Cardiac septum (tissue), 1 donor: ENCODE measurements around the gene MEDAG. TPM values are rescaled to one million over a fixed set of nuclear protein-coding genes. Genes with fewer than 3 reads are reported as not detected.

ENCODE experiments used
- DNase-seq: peaks from one replicate; pipeline ENCODE4 v3.0.0-alpha.2; 2020; ENCODE audit warnings: low spot score
- intact Hi-C: fragments of 100-400 bp; cut with DNase I; formaldehyde crosslinking; loops from one replicate; pipeline ENCODE4 v1.14.0; 2022
- total RNA-seq: library from RNA; stranded (reverse); fragmentation: NEBNext Ultra II Directional; extraction: Animal tissue kit (Norgen Biotek cat#: 25700); gene quantifications from one replicate; pipeline ENCODE4 v1.2.1, GENCODE V29; 2021
- donor health status: DM: no; HTN: no; CAD: no.

The MEDAG gene
- total RNA-seq, 1 donor from 2014 or later = 11.7 TPM

DNA sequence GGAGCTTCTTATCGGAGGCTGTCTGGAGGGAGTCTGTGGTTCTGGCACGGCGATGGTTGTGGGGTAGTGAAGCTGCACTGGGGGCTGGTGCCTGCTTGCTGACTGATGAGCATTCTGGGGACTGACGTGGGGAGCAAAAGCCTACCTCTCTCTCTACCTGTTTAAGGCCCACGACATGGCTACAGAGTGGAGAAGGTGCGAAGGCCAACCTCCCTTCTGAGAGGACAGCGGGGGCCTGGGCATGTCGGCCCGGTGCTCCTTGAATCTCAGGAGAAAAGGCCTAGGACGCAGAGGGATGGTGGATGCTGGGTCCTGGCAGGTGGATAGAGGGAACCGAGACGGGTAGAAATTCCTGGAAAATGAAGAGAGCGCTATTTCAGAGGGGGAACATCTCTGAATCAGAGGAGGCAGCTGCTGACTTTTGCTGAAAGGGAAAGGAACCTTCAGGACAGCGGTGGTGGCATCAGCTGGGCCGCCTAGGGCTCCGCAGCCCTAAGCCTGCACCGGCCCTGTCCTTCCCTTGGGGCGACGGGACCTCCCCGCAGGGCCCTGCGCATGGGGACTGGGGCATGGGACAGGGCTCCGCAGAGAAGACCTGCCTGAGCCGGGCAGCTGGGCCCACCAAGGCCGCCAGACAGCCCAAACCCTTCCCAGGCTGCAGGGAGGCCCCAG, 35.0 kb upstream of the MEDAG start:
- DNase-seq = no peak
- intact Hi-C loops = no loop called here

DNA sequence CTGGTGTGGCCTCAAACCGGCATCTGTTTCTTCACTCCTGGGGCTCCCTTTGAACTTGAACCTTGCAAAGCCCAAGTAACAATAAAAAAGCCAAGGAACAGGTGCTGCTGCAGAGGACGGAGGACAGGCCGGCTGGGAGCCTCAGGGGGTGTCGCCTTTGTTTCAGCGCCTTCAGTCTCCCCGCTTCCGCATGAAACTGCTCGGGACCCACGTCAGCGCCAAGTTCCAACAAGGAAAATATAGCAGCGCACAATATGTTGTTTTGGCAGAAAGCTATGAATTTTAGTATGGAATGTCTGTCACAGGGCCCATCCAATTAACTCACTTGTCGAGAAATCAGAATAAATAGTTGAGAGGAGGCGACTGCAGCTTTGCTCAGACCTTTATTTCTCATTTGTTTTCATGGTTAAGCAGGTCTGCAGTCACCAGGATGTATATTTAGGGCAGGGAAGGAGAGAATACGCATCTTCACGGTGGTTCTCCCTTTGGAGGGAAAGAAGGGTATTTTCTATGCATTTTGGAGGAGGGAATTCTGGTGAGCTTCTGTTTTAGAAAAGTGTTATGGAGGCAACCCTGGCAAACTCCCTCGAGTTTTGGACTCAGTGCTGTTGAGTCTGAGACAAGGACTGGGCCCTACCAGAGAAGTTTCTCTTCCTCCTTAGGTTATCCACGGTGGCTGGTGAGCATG, 34.3 kb upstream of the MEDAG start:
- DNase-seq = no peak
- intact Hi-C loops = no loop called here

GRCh38 chr13:30872276-30872594, 33.8 kb upstream of the MEDAG start:
- intact Hi-C loops = no loop called here
- DNase-seq = no peak

GRCh38 chr13:30872685-30873461, 33.2 kb upstream of the MEDAG start:
- intact Hi-C loops = no loop called here
- DNase-seq = no peak

DNA sequence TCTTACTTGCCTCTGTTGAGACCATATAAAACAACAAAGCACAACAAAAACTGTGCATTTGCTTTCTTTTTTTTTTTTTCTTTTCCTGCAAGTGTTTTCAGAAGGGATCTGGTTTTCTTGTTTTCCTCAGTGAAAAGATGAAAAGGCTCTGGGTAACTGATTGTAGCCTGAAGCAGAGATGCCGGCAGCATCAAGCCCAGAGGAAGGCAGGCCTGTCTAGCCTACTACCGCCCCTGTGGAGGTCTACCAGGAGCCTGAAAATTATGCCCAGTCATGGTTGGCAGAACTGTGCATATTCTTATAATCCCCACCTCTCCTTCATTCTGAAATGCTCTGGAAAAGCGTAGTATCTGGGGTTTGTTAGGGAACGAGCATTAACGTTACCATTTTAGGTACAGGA, 32.6 kb upstream of the MEDAG start:
- DNase-seq = no peak
- intact Hi-C loops = no loop called here

- intact Hi-C loops = no loop called here
- DNase-seq = no peak
Observed at GRCh38 chr13:30874111-30874510, 32.0 kb upstream of the MEDAG start.

- DNase-seq = no peak
- intact Hi-C loops = no loop called here
Observed at GRCh38 chr13:30874561-30874960, 31.5 kb upstream of the MEDAG start.

- intact Hi-C loops = no loop called here
- DNase-seq = no peak
Observed at GRCh38 chr13:30877335-30877734, 28.7 kb upstream of the MEDAG start.

DNA sequence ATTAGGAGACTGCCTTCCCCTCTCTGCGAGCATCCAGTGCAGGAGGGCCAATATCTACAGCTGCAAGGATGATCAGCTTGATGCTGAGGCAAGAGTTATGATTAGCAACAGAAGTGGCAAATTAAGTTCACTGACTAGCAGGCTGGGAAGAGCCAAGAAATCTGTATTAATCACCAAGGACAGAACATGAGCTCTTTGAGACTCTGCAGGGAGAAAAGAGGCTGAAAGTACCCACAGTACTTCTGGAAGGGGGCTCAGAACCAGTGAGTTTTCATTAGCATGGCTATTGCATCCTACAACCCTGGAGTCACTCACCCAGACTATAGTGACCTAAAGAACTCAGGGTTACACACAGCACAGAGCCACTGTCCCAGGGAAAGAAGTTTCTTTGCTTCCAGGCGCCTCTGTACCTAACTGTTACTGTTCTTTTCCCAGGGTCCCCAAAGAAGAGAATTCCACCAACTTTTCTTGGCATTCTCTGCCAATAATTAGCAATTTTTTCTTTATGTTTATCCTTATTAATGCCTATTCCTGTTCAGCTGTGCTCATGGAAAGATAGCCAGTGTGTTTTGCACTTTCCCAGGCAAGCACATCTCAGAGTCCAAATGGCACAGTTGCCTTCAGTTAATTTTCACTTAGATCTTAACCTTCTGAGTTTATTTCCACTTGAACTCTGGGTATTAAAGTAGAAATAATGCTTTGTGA, 25.8 kb upstream of the MEDAG start:
- intact Hi-C loops = no loop called here
- DNase-seq = no peak

GRCh38 chr13:30880856-30881155, 25.3 kb upstream of the MEDAG start:
- DNase-seq = no peak
- intact Hi-C loops = no loop called here

DNA sequence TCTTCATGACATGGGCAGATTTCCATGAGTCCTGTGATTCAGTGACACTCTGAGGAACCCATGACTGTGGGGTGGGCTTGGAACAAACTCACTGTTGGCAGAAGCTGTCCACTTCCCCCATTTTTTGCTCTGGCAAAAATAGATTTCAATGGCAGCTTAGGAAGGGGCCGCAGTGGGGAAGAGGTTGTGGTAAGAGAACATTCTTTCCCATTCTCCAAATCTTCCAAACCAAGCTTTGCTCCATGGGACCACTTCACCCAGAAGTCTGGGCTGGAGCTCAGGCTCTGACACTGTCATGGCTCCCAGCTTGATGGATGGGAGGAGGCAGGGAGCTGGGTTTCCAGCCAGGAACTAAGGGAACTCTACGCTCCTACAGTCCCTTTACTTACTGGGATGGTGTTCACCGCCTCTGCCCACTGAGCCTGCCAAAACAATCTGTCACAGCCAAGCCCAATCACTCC, 24.9 kb upstream of the MEDAG start:
- intact Hi-C loops = no loop called here
- DNase-seq = no peak

- DNase-seq = no peak
- intact Hi-C loops = no loop called here
Observed at GRCh38 chr13:30882026-30882850, 23.8 kb upstream of the MEDAG start.

DNA sequence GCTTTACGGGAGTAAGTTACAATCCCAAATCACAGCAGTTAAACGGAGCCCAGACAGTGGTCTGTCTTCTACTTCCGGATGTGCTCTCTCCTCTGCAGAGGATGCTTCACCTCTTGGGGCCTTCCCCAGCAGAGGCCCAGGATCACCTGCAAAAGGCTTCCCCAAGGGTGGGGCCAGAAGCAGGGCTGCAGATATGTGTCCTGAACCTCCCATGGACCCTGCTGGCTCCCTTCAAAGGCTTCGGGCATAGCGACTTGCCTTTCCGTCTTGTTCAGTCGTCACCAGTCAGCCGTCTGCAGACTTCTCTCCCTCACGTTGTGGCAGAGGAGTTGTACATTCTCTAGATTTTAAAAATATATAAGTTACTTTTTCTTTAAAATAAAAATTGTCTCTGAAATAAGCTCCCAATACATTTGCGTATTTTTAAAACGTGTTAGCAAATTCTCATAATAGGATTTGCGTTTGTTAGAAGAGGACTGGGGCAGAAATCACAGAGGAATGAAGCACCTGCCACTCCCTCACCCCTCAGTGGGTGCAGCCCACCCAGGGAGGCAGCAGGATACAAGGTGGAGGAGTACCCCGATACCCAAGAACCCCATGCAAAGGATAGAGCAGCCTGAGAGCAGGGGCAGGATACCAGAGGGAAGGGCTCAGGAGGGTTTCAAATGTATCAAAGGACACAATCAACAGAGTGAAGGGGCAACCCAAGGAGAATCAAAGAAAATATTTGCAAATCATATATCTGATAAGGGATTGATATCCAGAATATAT, 22.9 kb upstream of the MEDAG start:
- no peak for DNase-seq
- intact Hi-C loops = no loop called here

GRCh38 chr13:30884543-30884942, 21.5 kb upstream of the MEDAG start:
- intact Hi-C loops = no loop called here
- DNase-seq = no peak

GRCh38 chr13:30889196-30889690, 16.8 kb upstream of the MEDAG start:
- no peak for DNase-seq
- intact Hi-C loops = no loop called here

GRCh38 chr13:30892966-30893365, 13.1 kb upstream of the MEDAG start:
- intact Hi-C loops = no loop called here
- no peak for DNase-seq

- intact Hi-C loops = no loop called here
- no peak for DNase-seq
Observed at GRCh38 chr13:30895773-30896172, 10.3 kb upstream of the MEDAG start.

DNA sequence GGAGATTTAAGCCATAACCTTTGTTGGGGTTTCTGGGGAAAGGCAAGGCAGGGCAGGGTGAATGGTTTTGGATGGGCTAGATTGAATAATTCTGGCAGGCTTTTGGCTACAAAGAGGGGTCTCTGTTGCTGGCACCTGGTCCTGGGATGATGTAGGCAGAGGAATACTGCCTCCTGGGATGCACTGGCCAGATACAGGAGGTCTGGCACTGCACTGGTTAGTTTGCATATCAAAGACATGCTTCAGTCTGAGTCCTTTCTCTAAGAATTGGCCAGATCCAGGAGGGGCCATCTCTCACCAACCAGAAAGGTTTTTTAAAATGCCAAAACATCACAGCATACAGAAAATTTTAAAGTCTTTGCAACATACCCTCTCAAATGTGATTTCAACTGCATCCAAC, 8.0 kb upstream of the MEDAG start:
- DNase-seq = no peak
- intact Hi-C loops = no loop called here
